LoVo (cell line): ENCODE data around the gene FAM124B.

Experiments
- DNase-seq: peaks from one replicate; pipeline ENCODE4 v3.0.0-alpha.2; 2016; ENCODE audit warnings: low spot score

The FAM124B gene

DNA sequence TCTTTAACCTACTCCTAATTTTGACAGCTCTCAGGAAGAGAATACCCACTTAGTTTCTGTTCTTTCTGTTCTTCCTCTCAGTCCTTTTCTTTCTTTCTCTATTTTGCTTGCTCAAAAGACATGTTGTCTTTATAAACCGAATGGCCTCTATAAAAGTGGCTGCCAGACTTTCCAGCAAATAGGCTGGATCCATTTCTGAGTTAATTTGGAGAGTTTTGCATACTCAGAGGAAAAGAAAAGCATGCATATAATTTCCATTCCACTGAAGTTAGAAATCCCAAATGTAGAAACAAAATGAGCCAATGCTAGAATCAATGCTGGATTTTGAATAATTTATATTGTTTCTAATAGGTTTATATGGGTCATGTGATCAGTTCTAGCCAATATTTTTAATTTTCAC lies 65.9 kb downstream of the FAM124B start:
- no peak for DNase-seq

DNA sequence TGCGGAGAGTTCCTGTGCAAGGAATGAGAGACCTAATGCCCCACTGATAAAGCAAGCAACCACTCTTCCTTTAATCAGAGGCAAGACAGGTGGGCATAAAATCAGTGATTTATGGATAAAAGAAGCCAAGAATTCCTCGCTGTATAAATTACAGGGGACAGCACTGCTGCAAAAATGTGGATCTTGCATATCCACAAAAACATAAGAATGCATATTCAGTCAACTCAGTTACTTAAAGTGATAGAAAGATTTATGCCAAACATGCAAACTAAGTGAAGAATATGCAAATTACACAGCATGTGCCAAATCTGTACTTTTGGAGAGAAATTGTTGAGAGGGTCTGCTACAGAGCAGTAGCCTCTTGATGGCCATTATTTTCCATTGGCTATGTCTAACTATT lies 67.2 kb downstream of the FAM124B start:
- DNase-seq: no peak

DNA sequence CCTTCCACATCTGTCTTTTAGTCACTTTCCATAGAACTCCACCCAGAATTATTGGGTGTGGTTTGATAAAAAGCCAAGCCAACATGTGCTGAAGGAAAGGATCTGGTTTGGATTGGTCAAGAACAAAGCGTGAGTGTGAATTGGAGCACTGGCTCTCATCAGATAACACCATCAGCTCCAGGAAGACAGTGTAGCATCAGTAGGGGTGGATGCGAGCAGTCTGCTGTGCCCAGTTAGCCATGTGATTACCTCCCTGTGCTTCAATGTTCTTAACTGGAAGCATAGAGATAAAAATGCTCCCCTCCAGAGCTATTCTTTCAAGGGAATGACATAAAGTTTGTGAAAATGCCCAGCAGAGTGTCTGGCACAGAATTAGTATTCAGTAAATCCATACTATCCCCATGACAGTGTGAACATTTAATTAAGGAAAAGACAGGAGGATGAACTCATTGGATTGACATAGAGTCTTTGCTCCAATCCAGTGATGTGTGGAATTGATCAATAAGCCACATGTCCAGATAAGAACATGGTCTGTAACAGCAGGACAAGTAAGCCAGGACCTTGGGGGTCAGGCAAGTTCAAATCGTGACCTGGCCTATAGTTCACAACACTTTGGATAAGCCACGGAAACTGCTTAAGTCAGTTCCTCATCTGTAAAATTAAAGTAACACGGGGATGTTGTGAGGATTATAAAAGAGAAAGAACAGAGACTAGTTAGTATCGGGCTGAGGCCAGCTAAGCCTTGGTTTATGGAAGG lies 68.0 kb downstream of the FAM124B start:
- no peak for DNase-seq

DNA sequence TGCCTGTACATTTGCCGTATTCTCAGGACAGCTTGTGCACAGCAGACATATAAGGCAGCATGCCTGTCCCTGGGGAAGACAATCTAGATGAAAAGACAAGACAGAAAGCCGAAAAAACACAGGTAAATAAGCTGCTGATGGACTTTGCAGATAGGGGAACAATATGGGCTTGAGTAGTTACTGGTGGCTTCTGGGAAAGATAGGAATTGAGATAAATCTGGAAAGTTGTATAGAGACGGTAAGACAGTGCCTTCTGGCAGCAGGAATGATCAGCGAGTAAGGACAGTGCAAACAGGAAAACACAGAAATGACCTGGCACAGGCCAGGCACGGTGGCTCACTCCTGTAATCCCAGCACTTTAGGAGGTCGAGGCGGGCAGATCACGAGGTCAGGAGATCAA lies 70.2 kb downstream of the FAM124B start:
- DNase-seq: no peak

DNA sequence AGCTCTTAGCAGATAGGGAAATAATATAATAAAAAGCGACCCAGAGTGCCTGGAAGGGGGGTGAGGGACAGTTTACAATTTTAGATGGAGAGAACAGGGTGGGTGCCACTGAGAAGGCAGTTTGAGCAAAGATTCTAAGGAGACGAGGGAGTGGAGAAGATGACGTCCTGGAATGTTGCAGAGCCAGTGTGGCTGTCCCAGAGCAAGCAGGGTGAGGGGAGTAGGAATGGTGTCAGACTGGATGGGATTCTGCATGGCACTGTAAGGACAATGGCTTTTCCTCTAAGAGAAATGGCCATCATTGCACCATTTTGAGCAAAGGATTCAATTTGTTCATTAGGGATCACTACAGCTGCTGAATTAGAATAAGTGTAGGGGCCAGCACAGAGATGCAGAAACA lies 73.1 kb downstream of the FAM124B start:
- DNase-seq: no peak
